ENCODE results near the gene MAP2K3.
"Not testable (repeated sequence)": the region's sequence is repeated elsewhere in the genome, so short reads cannot be mapped to it uniquely, and the experiment has no call there.

The MAP2K3 gene

DNA sequence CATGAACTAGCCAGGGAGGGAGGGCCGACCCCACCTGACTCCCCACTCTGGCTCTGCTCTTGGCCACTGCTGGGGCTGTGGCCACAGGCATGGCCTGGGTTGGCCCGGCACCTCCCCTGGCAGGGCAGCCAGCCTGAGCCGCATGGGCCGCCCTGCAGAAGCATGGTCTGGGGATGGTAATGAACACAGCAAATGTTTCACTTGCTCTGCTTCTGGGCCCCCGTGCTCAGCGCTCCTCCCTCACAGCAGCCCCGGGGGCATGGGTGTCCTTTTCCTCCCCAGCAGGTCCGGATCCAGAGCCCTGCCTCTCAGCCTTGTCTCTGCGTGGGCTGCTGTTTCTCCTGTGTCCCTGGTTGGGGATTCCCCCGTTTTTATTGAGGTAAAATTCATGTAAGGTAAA lies 60.7 kb downstream of the MAP2K3 start:
- no peak overlapping the region for H3K4me3 ChIP-seq (ENCODE audit: low read depth, low read length)
- no peak for DNase-seq (ENCODE audit: low read depth)
- TF ChIP-seq, protein P1, sequence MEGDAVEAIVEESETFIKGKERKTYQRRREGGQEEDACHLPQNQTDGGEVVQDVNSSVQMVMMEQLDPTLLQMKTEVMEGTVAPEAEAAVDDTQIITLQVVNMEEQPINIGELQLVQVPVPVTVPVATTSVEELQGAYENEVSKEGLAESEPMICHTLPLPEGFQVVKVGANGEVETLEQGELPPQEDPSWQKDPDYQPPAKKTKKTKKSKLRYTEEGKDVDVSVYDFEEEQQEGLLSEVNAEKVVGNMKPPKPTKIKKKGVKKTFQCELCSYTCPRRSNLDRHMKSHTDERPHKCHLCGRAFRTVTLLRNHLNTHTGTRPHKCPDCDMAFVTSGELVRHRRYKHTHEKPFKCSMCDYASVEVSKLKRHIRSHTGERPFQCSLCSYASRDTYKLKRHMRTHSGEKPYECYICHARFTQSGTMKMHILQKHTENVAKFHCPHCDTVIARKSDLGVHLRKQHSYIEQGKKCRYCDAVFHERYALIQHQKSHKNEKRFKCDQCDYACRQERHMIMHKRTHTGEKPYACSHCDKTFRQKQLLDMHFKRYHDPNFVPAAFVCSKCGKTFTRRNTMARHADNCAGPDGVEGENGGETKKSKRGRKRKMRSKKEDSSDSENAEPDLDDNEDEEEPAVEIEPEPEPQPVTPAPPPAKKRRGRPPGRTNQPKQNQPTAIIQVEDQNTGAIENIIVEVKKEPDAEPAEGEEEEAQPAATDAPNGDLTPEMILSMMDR (conservative IDR thresholded peaks at IDR 0.05; ENCODE audit: low read depth, low read length), result no peak

DNA sequence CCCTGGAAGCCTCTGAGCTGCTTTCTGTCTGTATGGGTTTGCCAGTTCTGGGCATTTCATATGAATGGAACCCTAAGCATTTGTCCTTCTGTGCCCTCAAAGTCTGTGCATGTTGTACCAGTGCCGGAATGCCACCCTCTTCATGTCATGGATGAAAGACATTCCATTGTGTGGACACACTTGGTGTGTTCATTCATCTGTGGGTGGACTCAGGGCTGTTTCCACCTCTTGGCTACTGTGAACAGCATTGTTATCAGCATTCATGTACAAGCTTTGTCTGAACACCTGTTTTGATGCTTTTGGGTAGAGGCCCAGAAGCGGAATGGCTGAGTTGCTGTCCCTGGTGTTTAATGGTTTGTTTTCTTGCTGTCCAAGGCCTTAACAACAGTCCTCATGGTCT lies 61.6 kb downstream of the MAP2K3 start:
- not testable (repeated sequence) for H3K4me3 ChIP-seq (ENCODE audit: low read depth, low read length); DNase-seq (ENCODE audit: low read depth)

DNA sequence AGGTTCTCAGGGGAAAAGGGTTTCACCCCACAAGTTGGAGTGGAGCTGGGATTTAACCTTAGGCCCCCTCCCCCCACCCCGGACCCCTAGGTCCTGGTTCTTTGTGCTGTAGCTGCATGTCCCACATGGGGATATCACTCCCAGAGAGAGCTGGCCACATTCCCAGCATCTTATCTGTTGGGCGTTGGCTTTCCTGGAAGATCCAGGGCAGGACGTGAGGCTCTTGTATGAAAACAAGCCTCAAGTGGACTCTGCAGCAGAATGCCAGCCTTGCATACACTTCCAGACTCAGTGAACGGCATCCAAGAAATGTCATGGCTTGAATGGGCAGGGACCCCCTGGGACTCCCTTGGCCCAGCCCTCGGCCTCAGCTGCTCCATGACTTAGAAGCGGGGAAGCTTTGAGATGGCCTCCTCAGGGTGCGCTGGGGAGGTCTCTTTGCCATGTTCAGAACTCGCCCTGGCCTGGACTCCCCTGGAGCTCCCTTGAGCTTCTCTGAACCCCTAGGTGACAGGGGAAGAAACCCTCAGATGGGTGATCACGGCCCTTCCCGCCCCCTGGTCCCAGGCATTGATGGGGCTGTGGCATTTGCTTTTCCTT lies 62.2 kb downstream of the MAP2K3 start:
- DNase-seq (ENCODE audit: low read depth); H3K4me3 ChIP-seq (ENCODE audit: low read depth, low read length): not testable (repeated sequence)

DNA sequence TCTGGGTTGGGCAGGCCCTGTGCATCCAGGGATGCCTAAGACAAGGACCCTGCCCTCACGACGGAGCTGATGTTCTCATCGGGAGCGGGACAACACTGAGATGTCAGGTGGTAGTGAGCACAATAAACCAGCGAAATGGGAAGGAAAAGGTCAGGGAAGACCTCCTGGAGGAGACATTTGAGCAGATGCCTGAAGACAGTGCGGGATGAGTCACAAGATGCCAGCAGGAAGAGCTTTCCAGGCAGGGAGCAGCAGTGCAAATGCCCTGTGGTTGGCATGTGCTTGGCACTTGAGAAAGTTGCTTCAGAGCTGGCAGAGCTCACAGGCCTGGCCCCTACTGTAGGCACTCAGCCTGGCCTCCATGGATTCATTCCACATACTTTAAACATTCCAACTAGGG lies 63.1 kb downstream of the MAP2K3 start:
- not testable (repeated sequence) for DNase-seq (ENCODE audit: low read depth); H3K4me3 ChIP-seq (ENCODE audit: low read depth, low read length)

DNA sequence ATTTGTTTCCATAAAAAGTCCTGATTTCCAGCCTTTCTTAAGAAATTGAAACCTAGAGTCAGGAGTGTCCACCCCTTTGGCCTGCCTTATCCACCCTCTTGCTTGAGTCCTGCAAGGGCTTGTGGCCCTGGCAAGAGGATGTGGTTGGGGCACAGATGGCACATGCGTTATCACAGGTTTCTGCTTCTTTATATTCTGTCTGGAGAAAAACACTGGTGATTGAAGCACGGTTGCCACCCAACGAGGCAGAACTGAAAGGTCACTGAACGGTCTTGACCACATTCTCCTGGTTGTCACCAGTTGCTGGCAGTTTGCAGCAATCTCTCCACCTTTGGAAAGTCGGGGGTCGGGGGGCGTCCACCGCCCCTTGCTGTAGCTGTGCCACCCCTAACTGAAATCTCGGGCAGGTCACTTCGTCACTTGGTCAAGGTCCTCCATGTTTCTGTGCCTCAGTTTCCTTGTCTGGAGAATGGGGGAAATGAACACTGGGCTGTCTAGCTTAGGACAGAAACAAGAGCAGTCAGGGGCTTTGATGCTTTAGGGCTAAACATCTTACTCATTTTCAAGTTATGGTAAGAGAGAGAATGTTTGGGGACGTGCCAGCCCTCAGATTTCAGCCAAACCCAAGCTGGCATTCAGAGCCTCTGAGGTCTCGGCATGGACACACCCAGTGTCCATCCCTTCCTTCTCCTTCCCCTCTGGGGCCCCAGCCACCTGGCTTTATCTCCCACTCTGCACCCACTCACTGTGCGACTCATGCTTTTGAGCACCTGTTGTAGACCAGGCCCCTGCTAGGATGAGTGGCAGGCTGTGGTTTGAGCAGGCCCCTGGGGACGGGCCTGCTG lies 63.8 kb downstream of the MAP2K3 start:
- not testable (repeated sequence) for H3K4me3 ChIP-seq (ENCODE audit: low read depth, low read length); DNase-seq (ENCODE audit: low read depth)

DNA sequence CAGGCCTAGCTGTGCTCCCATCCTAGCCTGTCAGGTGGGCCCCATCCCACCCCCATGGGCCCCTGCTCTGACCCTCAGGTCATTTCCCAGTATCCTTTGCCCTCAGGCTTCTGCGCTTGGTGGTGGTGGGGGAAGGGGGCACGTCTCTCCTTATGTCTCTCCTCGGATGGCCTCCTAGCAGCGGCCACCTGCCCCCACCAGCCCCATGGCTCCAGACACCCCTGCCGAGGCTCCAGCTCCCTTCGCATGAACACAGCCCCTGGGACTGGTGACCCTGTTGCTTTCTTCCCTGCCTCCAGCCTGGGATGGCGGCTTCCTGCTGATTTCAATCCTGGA lies 64.4 kb downstream of the MAP2K3 start:
- not testable (repeated sequence) for H3K4me3 ChIP-seq (ENCODE audit: low read depth, low read length)

DNA sequence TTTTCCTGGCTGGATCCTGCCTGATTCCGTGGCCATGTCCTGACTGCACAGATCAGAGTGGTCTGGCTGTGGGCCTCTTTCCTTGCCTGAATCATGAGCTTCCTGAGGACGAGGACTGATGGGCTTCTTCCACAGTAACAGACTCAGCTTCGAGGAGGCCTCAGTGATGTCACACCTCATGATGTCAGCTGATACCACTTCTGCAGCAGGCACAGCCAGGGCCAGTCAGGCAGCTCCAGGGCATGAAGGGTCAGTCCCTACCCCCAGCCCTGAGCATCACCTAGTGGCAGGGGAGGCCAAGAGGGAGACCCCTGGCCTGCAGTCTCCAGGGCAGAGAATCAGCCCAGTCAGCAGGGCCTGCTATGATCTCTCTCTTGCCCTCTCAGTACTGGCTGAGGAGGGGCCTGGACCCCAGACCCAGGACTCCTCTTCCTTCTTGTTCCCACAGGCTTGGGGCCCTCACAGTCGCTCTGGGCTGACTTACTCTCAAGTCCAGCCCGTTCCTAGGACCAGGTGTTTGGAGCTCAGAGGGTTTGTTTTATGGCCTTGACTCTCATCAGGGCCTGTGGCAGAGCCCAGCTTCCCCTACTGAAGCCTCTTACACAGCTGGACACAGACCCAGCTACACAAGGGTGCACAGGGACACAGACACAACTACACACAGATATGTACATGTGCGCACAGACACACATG lies 65.0 kb downstream of the MAP2K3 start:
- DNase-seq (ENCODE audit: low read depth); H3K4me3 ChIP-seq (ENCODE audit: low read depth, low read length): not testable (repeated sequence)

More for the DNA sequence above, 64.4 kb downstream of the MAP2K3 start:
- DNase-seq (ENCODE audit: low read depth), result not testable (repeated sequence)

DNA sequence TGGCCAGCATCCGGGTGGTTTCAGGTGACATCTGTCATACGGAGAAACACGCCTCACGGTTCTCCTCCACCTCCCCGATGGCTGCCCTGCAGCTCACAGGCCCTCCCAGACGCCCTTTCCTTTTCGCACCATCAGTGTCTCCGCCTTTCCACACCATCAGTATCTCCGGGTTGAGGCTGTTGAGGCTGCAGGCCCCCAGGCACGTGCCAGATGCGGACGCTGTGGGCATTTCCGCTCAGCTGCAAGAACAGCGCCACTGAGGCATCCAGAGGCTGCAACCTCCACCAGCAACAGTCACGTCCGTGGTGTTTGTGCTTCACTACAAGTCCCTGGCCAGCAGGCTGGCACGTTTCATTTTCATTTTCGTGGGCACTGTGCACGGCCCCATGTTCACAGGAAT lies 66.0 kb downstream of the MAP2K3 start:
- DNase-seq (ENCODE audit: low read depth); H3K4me3 ChIP-seq (ENCODE audit: low read depth, low read length): not testable (repeated sequence)

DNA sequence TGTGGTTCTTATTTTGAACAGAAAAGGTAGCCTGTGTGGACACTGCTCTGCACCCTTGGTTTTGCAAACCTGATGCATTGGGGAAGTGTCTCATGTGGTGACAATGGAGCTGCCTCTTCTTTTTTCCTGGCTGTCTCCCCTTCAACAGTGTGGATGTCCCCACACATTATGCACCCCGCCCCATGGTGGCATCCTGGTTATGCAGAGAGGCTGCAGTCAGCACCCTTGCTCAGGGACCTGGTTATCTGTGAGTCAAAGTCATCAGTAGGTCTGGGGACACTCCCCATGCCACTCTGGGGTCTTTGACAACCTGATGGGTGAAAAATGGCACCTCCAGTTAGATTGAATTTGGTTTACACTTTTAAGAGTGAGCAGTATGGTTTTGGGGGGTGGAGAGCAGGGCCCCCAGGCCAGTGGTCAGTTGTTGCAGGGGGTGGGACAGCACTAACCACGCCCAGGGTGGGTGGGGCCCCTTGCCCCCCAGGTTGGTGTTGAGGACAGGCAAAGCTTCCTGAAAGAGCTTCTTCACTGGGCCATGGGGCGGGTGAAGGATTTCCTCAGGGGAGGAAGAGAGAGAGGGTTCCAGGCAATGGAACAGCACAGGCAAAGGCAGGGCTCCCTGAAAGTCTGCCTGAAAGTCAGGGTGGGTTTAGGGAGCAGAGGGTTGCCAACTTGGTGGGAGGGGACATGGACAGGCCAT lies 67.0 kb downstream of the MAP2K3 start:
- TF ChIP-seq, protein P1 (conservative IDR thresholded peaks at IDR 0.05; ENCODE audit: low read depth, low read length), result no peak
- no peak for DNase-seq (ENCODE audit: low read depth)

DNA sequence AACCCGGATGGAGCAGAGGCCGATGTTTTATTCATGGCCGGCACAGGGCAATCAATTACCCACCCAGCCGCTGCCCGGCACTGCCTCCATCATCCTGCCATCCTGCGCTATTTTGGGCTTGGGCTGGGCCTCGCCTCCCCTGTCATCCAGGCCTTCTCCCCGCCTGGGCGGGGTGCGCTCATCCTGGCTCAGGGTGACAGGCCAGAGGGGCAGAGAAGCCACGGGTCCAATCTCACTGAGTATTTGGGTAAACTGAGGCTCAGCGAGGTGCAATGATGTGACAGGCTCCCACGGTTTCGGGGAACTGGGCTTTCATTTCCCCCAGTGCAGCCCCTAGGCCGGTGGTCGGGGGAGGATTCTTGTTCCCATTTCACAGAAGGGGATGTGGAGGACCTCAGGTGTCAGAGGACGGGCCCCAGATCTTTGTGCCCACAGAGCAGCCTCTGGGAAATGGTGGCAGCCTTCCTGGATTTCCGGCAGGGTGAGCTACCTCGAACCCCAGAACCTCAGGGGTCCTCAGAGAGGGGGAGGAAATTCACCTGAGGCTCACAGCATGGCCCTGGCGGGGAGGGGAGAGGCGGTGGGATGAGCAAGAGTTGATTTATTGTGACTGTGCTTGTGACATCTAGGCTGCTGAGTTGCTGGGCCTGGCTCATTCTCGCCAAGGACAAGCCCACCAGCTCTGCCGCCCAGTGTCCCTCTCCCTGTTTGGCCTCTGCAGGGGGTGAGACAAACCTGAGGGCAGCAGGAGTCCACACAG lies 67.9 kb downstream of the MAP2K3 start:
- TF ChIP-seq, protein P1 (conservative IDR thresholded peaks at IDR 0.05; ENCODE audit: low read depth, low read length), result no peak
- no peak for DNase-seq (ENCODE audit: low read depth)
- no peak overlapping the region for H3K4me3 ChIP-seq (ENCODE audit: low read depth, low read length)

More for the DNA sequence above, 67.0 kb downstream of the MAP2K3 start:
- H3K4me3 ChIP-seq (ENCODE audit: low read depth, low read length), result no peak overlapping the region
